Esophagus squamous epithelium (tissue), 5 donors: ENCODE results near the gene MID1. TPM values are rescaled to one million over a fixed set of nuclear protein-coding genes. Genes with fewer than 3 reads are reported as not detected.

Experiments used
- DNase-seq: peaks from one replicate; lab custom pipeline; 2025; lab: John Stamatoyannopoulos, UW
- H3K27ac ChIP-seq, 4 donors: fragments of 200-600 bp; sonication (generic); one replicate each; pipeline ENCODE4 v1.5.1; 2016 to 2019; ENCODE audit warnings: mild to moderate bottlenecking in 1 of 4
- H3K27me3 ChIP-seq, 4 donors: fragments of 200-600 bp; sonication (generic); 1 replicate in 3 of 4; 2 replicates in 1 of 4; pipeline versions ENCODE4 v1.5.1 to v1.6.0; 2017 to 2021; ENCODE audit warnings: antibody characterized with exemption in 1 of 4
- H3K36me3 ChIP-seq, 3 donors: fragments of 200-600 bp; sonication (generic); one replicate each; pipeline ENCODE4 v1.5.1; 2016 to 2019
- H3K4me1 ChIP-seq, 3 donors: fragments of 200-600 bp; sonication (generic); one replicate each; pipeline ENCODE4 v1.5.1; 2017 to 2019
- H3K4me3 ChIP-seq, 4 donors: fragments of 200-600 bp; sonication (generic); 1 replicate in 3 of 4; 2 replicates in 1 of 4; pipeline ENCODE4 v1.5.1; 2016 to 2019; ENCODE audit warnings: mild to moderate bottlenecking in 2 of 4, moderate library complexity in 1 of 4
- H3K9me3 ChIP-seq, 3 donors: fragments of 200-600 bp; sonication (generic); one replicate each; pipeline ENCODE4 v1.5.1; 2016 to 2019
- CTCF ChIP-seq, 6 experiments: fragments of 450-650 bp in 4 of 6; fragments of 200-600 bp in 2 of 6; sonication (generic) in 2 of 6; IDR thresholded peaks; one replicate each; pipeline ENCODE4 v1.5.1; 2016 to 2019; ENCODE audit warnings: antibody characterized with exemption in 6 of 6, mild to moderate bottlenecking in 4 of 6, moderate library complexity in 4 of 6
- POLR2A ChIP-seq, 4 donors: fragments of 450-650 bp; IDR thresholded peaks; one replicate each; pipeline ENCODE4 v1.6.1; 2017; ENCODE audit warnings: antibody characterized with exemption in 4 of 4, mild to moderate bottlenecking in 4 of 4, moderate library complexity in 3 of 4
- WGBS, 2 donors: methylation state at CpG; one replicate each; pipeline ENCODE4 v1.1.5; 2018; 5-methylcytosine and 5-hydroxymethylcytosine counted together
- intact Hi-C: fragments of 100-400 bp; cut with DNase I; formaldehyde crosslinking; loops from one replicate; pipeline ENCODE4 v1.15.0; 2022
- total RNA-seq, 4 donors: library from RNA; depleted of rRNA; stranded (reverse); fragments of >200 nt; gene quantifications; one replicate each; pipeline ENCODE4 v1.1.0, GENCODE V29; 2016
- donor health status: DM: yes; HTN: yes; CAD: no.

MID1 gene
- total RNA-seq, 4 donors from 2014 or later, result 9.9 to 18.5 (median 14.7) TPM

- no peaks in the 10 kb centered on the region for H3K27me3 ChIP-seq
- DNase-seq, result no peak
- WGBS, 2 donors, result 77 to 92% methylated on average over 2 of the region's 2 CpGs
- H3K4me1 ChIP-seq, result no peaks in the 10 kb centered on the region
- no peak overlapping the region for H3K4me3 ChIP-seq
- H3K27ac ChIP-seq, result no peak overlapping the region
- no peak for TF ChIP-seq CTCF (IDR thresholded peaks at IDR 0.05)
- intact Hi-C loops, result no loop called here
- no peaks in the 10 kb centered on the region for H3K9me3 ChIP-seq
- H3K36me3 ChIP-seq, result no peaks in the 10 kb centered on the region
Measured at GRCh38 chrX:10502961-10503360, 117.4 kb downstream of the MID1 start.

GRCh38 chrX:10501611-10502010, 118.8 kb downstream of the MID1 start:
- Histone ChIP-seq H3K27ac (peak overlapping the region in 1 of 4 donors; percentile 6), H3K27me3 (no peaks in the 10 kb centered on the region), H3K9me3 (no peaks in the 10 kb centered on the region), H3K36me3 (no peaks in the 10 kb centered on the region), H3K4me1 (no peaks in the 10 kb centered on the region), H3K4me3 (no peak overlapping the region)
- 61 to 73% methylated on average over 6 of the region's 6 CpGs for WGBS, 2 donors
- no peak for DNase-seq
- intact Hi-C loops, result no loop called here
- TF ChIP-seq CTCF (IDR thresholded peaks at IDR 0.05) (no peak), POLR2A (IDR thresholded peaks at IDR 0.05) (no peak)

GRCh38 chrX:10496345-10496965, 123.9 kb downstream of the MID1 start:
- DNase-seq, result no peak
- Histone ChIP-seq H3K27me3 (no peaks in the 10 kb centered on the region), H3K27ac (no peak overlapping the region), H3K4me3 (no peak overlapping the region), H3K4me1 (no peaks in the 10 kb centered on the region), H3K9me3 (no peaks in the 10 kb centered on the region), H3K36me3 (peaks cover 0 to 5% (median 0%) of the 10 kb centered on the region in 3 donors)
- intact Hi-C loops, result no loop called here
- TF ChIP-seq CTCF (IDR thresholded peaks at IDR 0.05) (no peak), POLR2A (IDR thresholded peaks at IDR 0.05) (no peak)

- intact Hi-C loops, result no loop called here
- Histone ChIP-seq H3K9me3 (no peaks in the 10 kb centered on the region), H3K27me3 (no peaks in the 10 kb centered on the region), H3K4me3 (no peak overlapping the region), H3K36me3 (peaks cover 0 to 5% (median 0%) of the 10 kb centered on the region in 3 donors), H3K4me1 (no peaks in the 10 kb centered on the region), H3K27ac (no peak overlapping the region)
- WGBS, 2 donors, result 71 to 100% methylated on average over 3 of the region's 3 CpGs
- DNase-seq, result no peak
- TF ChIP-seq POLR2A (IDR thresholded peaks at IDR 0.05), result no peak
- no peak for TF ChIP-seq CTCF (IDR thresholded peaks at IDR 0.05)
Measured at GRCh38 chrX:10495677-10496076, 124.7 kb downstream of the MID1 start.

- no peak for TF ChIP-seq POLR2A (IDR thresholded peaks at IDR 0.05)
- TF ChIP-seq CTCF (IDR thresholded peaks at IDR 0.05), result no peak
- Histone ChIP-seq H3K9me3 (no peaks in the 10 kb centered on the region), H3K27ac (no peak overlapping the region), H3K27me3 (no peaks in the 10 kb centered on the region), H3K36me3 (peaks cover 0 to 5% (median 0%) of the 10 kb centered on the region in 3 donors), H3K4me3 (no peak overlapping the region), H3K4me1 (no peaks in the 10 kb centered on the region)
- DNase-seq, result no peak
- intact Hi-C loops, result no loop called here
Measured at GRCh38 chrX:10492250-10492649, 128.1 kb downstream of the MID1 start.
